IMR-90 (cell line): Measurements from ENCODE around the gene PIRT. TPM values are rescaled to one million over a fixed set of nuclear protein-coding genes. Genes with fewer than 3 reads are reported as not detected.

Experiments
- ATAC-seq: fragments of 200-7000 bp; cut with Tn5 transposase; 2 replicates; pipeline ENCODE4 v1.9.1; 2020; ENCODE audit warnings: low read depth, mild to moderate bottlenecking, moderate library complexity
- BruUV-seq: library from RNA; stranded (reverse); fragments of 400-500 nt; replicated peaks from 2 replicates; lab custom pipeline; 2021; lab: Mats Ljungman, UMichigan
- CTCF ChIA-PET: fragments of 300-600 bp; formaldehyde crosslinking; extraction: SDS; loops from one replicate; lab custom pipeline; 2021; ENCODE audit warnings: antibody characterized with exemption; lab: Yijun Ruan, JAX
- POLR2A ChIA-PET: fragments of 300-600 bp; sonication (Branson Sonifier 250); formaldehyde crosslinking; loops from one replicate; lab custom pipeline; 2022; ENCODE audit warnings: antibody characterized with exemption; ENCODE audit not compliant: unreplicated experiment; lab: Charles Lee
- DNase-seq: peaks from one replicate; pipeline ENCODE4 v3.0.0; 2013
- H2AFZ ChIP-seq: replicated peaks from 2 replicates; pipeline ENCODE3; 2013; ENCODE audit warnings: low read length, mild to moderate bottlenecking; ENCODE audit not compliant: poor library complexity
- H2AK5ac ChIP-seq: 2 replicates; pipeline ENCODE4 v1.6.1; 2013; ENCODE audit warnings: low read depth, low read length, inconsistent platforms
- H2AK9ac ChIP-seq: replicated peaks from 2 replicates; pipeline ENCODE3; 2013; ENCODE audit warnings: mild to moderate bottlenecking, low read depth, low read length, moderate library complexity; ENCODE audit not compliant: poor library complexity
- H2BK120ac ChIP-seq: 2 replicates; pipeline ENCODE4 v1.6.1; 2013; ENCODE audit warnings: low read depth, low read length, inconsistent platforms
- H2BK15ac ChIP-seq: 3 replicates; pipeline ENCODE4 v1.6.1; 2013; ENCODE audit warnings: low read depth, low read length, inconsistent platforms
- H2BK20ac ChIP-seq: 2 replicates; pipeline ENCODE4 v1.6.1; 2013; ENCODE audit warnings: low read depth, mild to moderate bottlenecking, inconsistent platforms, low read length, moderate library complexity
- H2BK5ac ChIP-seq: 2 replicates; pipeline ENCODE4 v1.6.1; 2013; ENCODE audit warnings: mild to moderate bottlenecking, low read depth, low read length, inconsistent platforms; ENCODE audit not compliant: poor library complexity, severe bottlenecking
- H3K14ac ChIP-seq: replicated peaks from 2 replicates; pipeline ENCODE4 v1.6.1; 2013; ENCODE audit warnings: low read depth, low read length, inconsistent platforms
- H3K18ac ChIP-seq: 2 replicates; pipeline ENCODE4 v1.6.1; 2013; ENCODE audit warnings: low read depth, low read length, control low read depth
- H3K23ac ChIP-seq: 2 replicates; pipeline ENCODE4 v1.6.1; 2013; ENCODE audit warnings: low read depth, low read length, inconsistent platforms
- H3K27ac ChIP-seq: 2 replicates; pipeline ENCODE4 v1.5.1; 2013; ENCODE audit warnings: mild to moderate bottlenecking, control low read depth, low read length; ENCODE audit not compliant: insufficient read depth
- H3K27me3 ChIP-seq: 2 replicates; pipeline ENCODE4 v1.6.1; 2013; ENCODE audit warnings: low read length; ENCODE audit not compliant: control insufficient read depth, insufficient read depth
- H3K36me3 ChIP-seq: 2 replicates; pipeline ENCODE4 v1.6.1; 2013; ENCODE audit warnings: low read length, mixed read lengths; ENCODE audit not compliant: control insufficient read depth, insufficient read depth
- H3K4ac ChIP-seq: 2 replicates; pipeline ENCODE4 v1.6.1; 2013; ENCODE audit warnings: low read depth, low read length, inconsistent platforms
- H3K4me1 ChIP-seq: 2 replicates; pipeline ENCODE4 v1.6.1; 2013; ENCODE audit warnings: low read length, mixed read lengths; ENCODE audit not compliant: control insufficient read depth, insufficient read depth
- H3K4me2 ChIP-seq: 2 replicates; pipeline ENCODE4 v1.6.1; 2013; ENCODE audit warnings: low read depth, mild to moderate bottlenecking, control low read depth, low read length, moderate library complexity
- H3K4me3 ChIP-seq: 2 replicates; pipeline ENCODE4 v1.5.1; 2013; ENCODE audit warnings: low read depth, mild to moderate bottlenecking, control low read depth, low read length, moderate library complexity; ENCODE audit not compliant: insufficient read depth
- H3K56ac ChIP-seq: 2 replicates; pipeline ENCODE4 v1.6.1; 2013; ENCODE audit warnings: low read length, inconsistent platforms; ENCODE audit not compliant: insufficient read depth; ENCODE audit errors: extremely low read depth
- H3K79me1 ChIP-seq, 2 experiments: 2 replicates each; pipeline ENCODE4 v1.6.1; 2013; ENCODE audit warnings: low read length in 2 of 2, inconsistent platforms in 1 of 2, low read depth in 1 of 2
- H3K9ac ChIP-seq: 2 replicates; pipeline ENCODE4 v1.6.1; 2013; ENCODE audit warnings: low read depth, low read length, control low read depth
- H3K9me1 ChIP-seq: 2 replicates; pipeline ENCODE4 v1.6.1; 2013; ENCODE audit warnings: low read length, inconsistent platforms; ENCODE audit not compliant: insufficient read depth
- H3K9me3 ChIP-seq: 2 replicates; pipeline ENCODE4 v1.6.1; 2013; ENCODE audit warnings: low read length; ENCODE audit not compliant: control insufficient read depth, insufficient read depth
- H4K20me1 ChIP-seq: 2 replicates; pipeline ENCODE4 v1.6.1; 2013; ENCODE audit warnings: low read length, inconsistent platforms; ENCODE audit not compliant: insufficient read depth
- H4K5ac ChIP-seq: 2 replicates; pipeline ENCODE4 v1.6.1; 2013; ENCODE audit warnings: mild to moderate bottlenecking, low read depth, low read length, control low read depth
- H4K8ac ChIP-seq, 2 experiments: 2 replicates each; pipeline ENCODE4 v1.6.1; 2013; ENCODE audit warnings: low read depth in 2 of 2, low read length in 2 of 2, control low read depth in 1 of 2, inconsistent platforms in 1 of 2
- H4K91ac ChIP-seq: 2 replicates; pipeline ENCODE4 v1.6.1; 2013; ENCODE audit warnings: low read depth, low read length, inconsistent platforms; ENCODE audit not compliant: insufficient read depth
- BHLHE40 ChIP-seq: fragments of 150-350 bp; IDR thresholded peaks from 2 replicates; pipeline ENCODE4 v1.6.1; 2016; ENCODE audit warnings: mild to moderate bottlenecking, low read depth, low read length
- CEBPB ChIP-seq: IDR thresholded peaks from 2 replicates; pipeline ENCODE4 v1.6.1; 2012; ENCODE audit warnings: low read depth, low read length, improper control_type of control experiment
- CHD1 ChIP-seq: IDR thresholded peaks from 2 replicates; pipeline ENCODE4 v1.6.1; 2012; ENCODE audit warnings: low read depth, low read length, improper control_type of control experiment
- CTCF ChIP-seq: conservative IDR thresholded peaks from 2 replicates; pipeline ENCODE4 v1.5.1; 2012; ENCODE audit warnings: mild to moderate bottlenecking, low read depth, low read length, improper control_type of control experiment
- ELK1 ChIP-seq: fragments of 150-350 bp; IDR thresholded peaks from 2 replicates; pipeline ENCODE4 v1.6.1; 2016; ENCODE audit warnings: low read depth, mild to moderate bottlenecking, low read length, moderate library complexity, borderline replicate concordance
- FOS ChIP-seq: fragments of 150-350 bp; IDR thresholded peaks from 2 replicates; pipeline ENCODE4 v1.6.1; 2016; ENCODE audit warnings: low read depth, low read length
- MAZ ChIP-seq: IDR thresholded peaks from 2 replicates; pipeline ENCODE4 v1.6.1; 2012; ENCODE audit warnings: low read depth, mild to moderate bottlenecking, low read length, improper control_type of control experiment, moderate library complexity, borderline replicate concordance
- MXI1 ChIP-seq: IDR thresholded peaks from 2 replicates; pipeline ENCODE4 v1.6.1; 2012; ENCODE audit warnings: low read depth, mild to moderate bottlenecking, low read length, moderate library complexity, borderline replicate concordance
- RAD21 ChIP-seq: IDR thresholded peaks from 2 replicates; pipeline ENCODE4 v1.6.1; 2012; ENCODE audit warnings: low read length, improper control_type of control experiment
- RCOR1 ChIP-seq: IDR thresholded peaks from 2 replicates; pipeline ENCODE4 v1.6.1; 2012; ENCODE audit warnings: mild to moderate bottlenecking, low read length, improper control_type of control experiment; ENCODE audit not compliant: insufficient replicate concordance
- RFX5 ChIP-seq: IDR thresholded peaks from 2 replicates; pipeline ENCODE4 v1.8.0; 2012; ENCODE audit warnings: low read depth, mild to moderate bottlenecking, low read length, moderate library complexity
- USF2 ChIP-seq: fragments of 150-350 bp; IDR thresholded peaks from 2 replicates; pipeline ENCODE4 v1.6.1; 2017; ENCODE audit warnings: mild to moderate bottlenecking, antibody characterized with exemption, low read length, low read depth
- WGBS, 2 experiments: methylation state at CpG; one replicate each; pipeline versions ENCODE4 v1.1.5 to v1.1.7; 2013; ENCODE audit warnings: missing lambda C conversion rate in 2 of 2; ENCODE audit not compliant: insufficient read length in 1 of 2; ENCODE audit errors: extremely low coverage in 2 of 2; 5-methylcytosine and 5-hydroxymethylcytosine counted together
- dilution Hi-C: fragments of 300-500 bp; cut with HindIII; formaldehyde crosslinking; loops from one replicate; pipeline ENCODE4 v1.14.3; 2018; ENCODE audit warnings: low sequenced_read_pairs; ENCODE audit not compliant: unreplicated experiment
- in situ Hi-C: fragments of 300-500 bp; cut with MboI; formaldehyde crosslinking; loops from 3 replicates; pipeline ENCODE4 v1.14.3; 2019; ENCODE audit warnings: low sequenced_read_pairs, inconsistent platforms, mixed read lengths
- intact Hi-C: fragments of 100-400 bp; cut with micrococcal nuclease; formaldehyde crosslinking; loops from 2 replicates; pipeline ENCODE4 v1.10.0; 2022
- polyA plus RNA-seq, 3 experiments: library from polyadenylated mRNA; depleted of rRNA; stranded (reverse); fragments of >200 nt; gene quantifications; 2 replicates each; pipeline ENCODE4 v1.2.3, GENCODE V29; 2012; ENCODE audit warnings: low replicate concordance in 1 of 3
- total RNA-seq: library from RNA; depleted of rRNA; stranded (reverse); fragments of >200 nt; gene quantifications from 2 replicates; pipeline ENCODE4 v1.2.3, GENCODE V29; 2012

Gene PIRT
- total and polyA plus RNA-seq, 2 of the 4 experiments (the other 2 are of a cell fraction) = not detected

GRCh38 chr17:10773391-10773790 lies 64.5 kb downstream of the PIRT start:
- no peaks in the 10 kb centered on the region for H4K20me1 ChIP-seq
- ATAC-seq (no peak), DNase-seq (no peak)
- H3K36me3 ChIP-seq = no peaks in the 10 kb centered on the region
- H3K18ac ChIP-seq = no peak overlapping the region
- H4K5ac ChIP-seq = no peak overlapping the region
- H4K91ac ChIP-seq = no peak overlapping the region
- H3K27me3 ChIP-seq = no peaks in the 10 kb centered on the region
- H4K8ac ChIP-seq = no peak overlapping the region
- intact Hi-C loops (no loop called here), in situ Hi-C loops (no loop called here), dilution Hi-C loops (no loop called here)
- no peak overlapping the region for H2BK5ac ChIP-seq
- no peak overlapping the region for H3K4me2 ChIP-seq
- no peak overlapping the region for H3K23ac ChIP-seq
- H3K4me3 ChIP-seq = no peak overlapping the region
- H3K4me1 ChIP-seq = no peaks in the 10 kb centered on the region
- ChIA-PET POLR2A (no interaction called here), CTCF (interaction anchor here (1.0 kb wide), 1 partner anchor 12 kb away, joined by 3 read pairs; no protein-coding TSS in a partner anchor)
- H3K79me1 ChIP-seq = no peaks in the 10 kb centered on the region
- H2AK5ac ChIP-seq = no peak overlapping the region
- TF ChIP-seq CTCF (no peak), MAZ (no peak), CEBPB (no peak), RCOR1 (no peak), RFX5 (no peak), USF2 (no peak), ELK1 (no peak), RAD21 (no peak), MXI1 (no peak), CHD1 (no peak), FOS (no peak), BHLHE40 (no peak)
- no peak overlapping the region for H2AFZ ChIP-seq
- no TSS peak for BruUV-seq
- H3K9me3 ChIP-seq = no peaks in the 10 kb centered on the region; the same call in 1 of the 2 replicates
- no peak overlapping the region for H2BK20ac ChIP-seq
- no peak overlapping the region for H2BK120ac ChIP-seq
- H3K9me1 ChIP-seq = no peaks in the 10 kb centered on the region
- no peak overlapping the region for H2BK15ac ChIP-seq
- no CpG with 5 or more reads among the region's 2 CpGs for WGBS, 2 experiments
- H3K9ac ChIP-seq = no peak overlapping the region
- H3K14ac ChIP-seq = no peak overlapping the region
- no peak overlapping the region for H2AK9ac ChIP-seq
- no peak overlapping the region for H3K56ac ChIP-seq
- no peak overlapping the region for H3K27ac ChIP-seq
- H3K4ac ChIP-seq = no peak overlapping the region
